CD14-positive monocyte (primary cell): ENCODE data around the gene EMILIN1. TPM values are rescaled to one million over a fixed set of nuclear protein-coding genes. Genes with fewer than 3 reads are reported as not detected.

Experiments used
- DNase-seq, 3 donors: peaks; one replicate each; pipeline ENCODE4 v3.0.0-alpha.2; 2011 to 2022
- H2AFZ ChIP-seq: 2 replicates; pipeline ENCODE4 v1.6.0; 2012; ENCODE audit warnings: mild to moderate bottlenecking, low read depth, low read length, inconsistent platforms; ENCODE audit not compliant: insufficient read depth, poor library complexity, severe bottlenecking
- H3K27ac ChIP-seq, 2 donors: 1 replicate in 1 of 2; 2 replicates in 1 of 2; pipeline ENCODE4 v1.5.1; 2012 to 2013; ENCODE audit warnings: low read length in 2 of 2, control low read depth in 1 of 2, inconsistent platforms in 1 of 2, low read depth in 1 of 2, mild to moderate bottlenecking in 1 of 2
- H3K27me3 ChIP-seq, 2 donors: one replicate each; pipeline versions ENCODE4 v1.6.0 to v1.6.1; 2011 to 2013; ENCODE audit warnings: low read length in 2 of 2; ENCODE audit not compliant: control insufficient read depth in 2 of 2, insufficient read depth in 2 of 2
- H3K36me3 ChIP-seq, 2 donors: replicated peaks in 1 of 2; 1 replicate in 1 of 2; 2 replicates in 1 of 2; pipeline versions ENCODE4 v1.5.1 to v1.6.1; 2012 to 2013; ENCODE audit warnings: low read length in 2 of 2, control low read depth in 1 of 2, inconsistent platforms in 1 of 2, mild to moderate bottlenecking in 1 of 2; ENCODE audit not compliant: insufficient read depth in 2 of 2, control insufficient read depth in 1 of 2
- H3K4me1 ChIP-seq, 2 donors: 1 replicate in 1 of 2; 2 replicates in 1 of 2; pipeline versions ENCODE4 v1.5.1 to v1.6.1; 2012 to 2013; ENCODE audit warnings: low read length in 2 of 2, control low read depth in 1 of 2, inconsistent platforms in 1 of 2, mild to moderate bottlenecking in 1 of 2, moderate library complexity in 1 of 2; ENCODE audit not compliant: insufficient read depth in 2 of 2, control insufficient read depth in 1 of 2
- H3K4me2 ChIP-seq: replicated peaks from 2 replicates; pipeline ENCODE3; 2012; ENCODE audit warnings: low read length, moderate library complexity, mild to moderate bottlenecking; ENCODE audit not compliant: poor library complexity, severe bottlenecking; ENCODE audit errors: extremely low read depth
- H3K4me3 ChIP-seq, 3 experiments: fragments of 200-600 bp in 1 of 3; sonication (generic) in 1 of 3; replicated peaks in 1 of 3; 1 replicate in 2 of 3; 2 replicates in 1 of 3; pipeline ENCODE4 v1.5.1; 2011 to 2013; ENCODE audit warnings: low read length in 3 of 3, mild to moderate bottlenecking in 3 of 3, control low read depth in 2 of 3, low read depth in 2 of 3, inconsistent platforms in 1 of 3, moderate library complexity in 1 of 3
- H3K79me2 ChIP-seq: 2 replicates; pipeline ENCODE4 v1.6.0; 2012; ENCODE audit warnings: mild to moderate bottlenecking, control low read depth, inconsistent platforms, low read length, moderate library complexity; ENCODE audit not compliant: insufficient read depth
- H3K9ac ChIP-seq: 2 replicates; pipeline ENCODE4 v1.6.0; 2017; ENCODE audit warnings: low read length, mild to moderate bottlenecking; ENCODE audit not compliant: insufficient read depth, poor library complexity, severe bottlenecking
- H3K9me3 ChIP-seq, 2 donors: replicated peaks in 1 of 2; 1 replicate in 1 of 2; 2 replicates in 1 of 2; pipeline versions ENCODE4 v1.5.1 to v1.6.1; 2012 to 2013; ENCODE audit warnings: low read length in 2 of 2, control low read depth in 1 of 2; ENCODE audit not compliant: control insufficient read depth in 1 of 2, insufficient read depth in 1 of 2
- H4K20me1 ChIP-seq: 2 replicates; pipeline ENCODE4 v1.6.0; 2012; ENCODE audit warnings: mild to moderate bottlenecking, low read length, control low read depth, moderate library complexity; ENCODE audit not compliant: insufficient read depth
- H3K27ac Mint-ChIP-seq, 7 donors: one replicate each; pipeline ENCODE4 v1.8.0; 2020; ENCODE audit warnings: mild to moderate bottlenecking in 7 of 7, mixed read lengths in 7 of 7, moderate library complexity in 6 of 7, inconsistent platforms in 2 of 7
- H3K27me3 Mint-ChIP-seq, 3 donors: one replicate each; pipeline ENCODE4 v1.8.0; 2021 to 2022; ENCODE audit warnings: low read depth in 3 of 3, mild to moderate bottlenecking in 3 of 3, mixed read lengths in 3 of 3, moderate library complexity in 3 of 3, inconsistent platforms in 1 of 3
- H3K36me3 Mint-ChIP-seq, 2 donors: one replicate each; pipeline ENCODE4 v1.8.0; 2020; ENCODE audit warnings: mixed read lengths in 2 of 2, inconsistent platforms in 1 of 2, mild to moderate bottlenecking in 1 of 2
- H3K4me1 Mint-ChIP-seq: one replicate; pipeline ENCODE4 v1.8.0; 2020; ENCODE audit warnings: mild to moderate bottlenecking, mixed read lengths
- H3K4me3 Mint-ChIP-seq, 2 donors: one replicate each; pipeline ENCODE4 v1.8.0; 2020; ENCODE audit warnings: mild to moderate bottlenecking in 2 of 2, mixed read lengths in 2 of 2, moderate library complexity in 1 of 2
- H3K9me3 Mint-ChIP-seq, 7 donors: one replicate each; pipeline ENCODE4 v1.8.0; 2020 to 2022; ENCODE audit warnings: mixed read lengths in 7 of 7, mild to moderate bottlenecking in 6 of 7, moderate library complexity in 6 of 7, inconsistent platforms in 2 of 7
- WGBS: methylation state at CpG from one replicate; pipeline ENCODE4 v1.1.5; 2013; ENCODE audit warnings: missing lambda C conversion rate; ENCODE audit not compliant: insufficient coverage; 5-methylcytosine and 5-hydroxymethylcytosine counted together
- intact Hi-C, 2 donors: fragments of 100-400 bp; cut with micrococcal nuclease; formaldehyde crosslinking; loops; one replicate each; pipeline versions ENCODE4 v1.15.0 to v1.15.1; 2023
- polyA plus RNA-seq, 3 donors: library from polyadenylated mRNA; depleted of rRNA in 1 of 3; unstranded in 2 of 3; stranded (reverse) in 1 of 3; fragments of 300-500 nt in 2 of 3; fragments of >200 nt in 1 of 3; fragmentation: Illumina TruSeq in 2 of 3; gene quantifications; 1 replicate in 2 of 3; 2 replicates in 1 of 3; pipeline ENCODE4 v1.2.3, GENCODE V29; 2012 to 2021
- TF ChIP-seq, protein P1 (sequence below): fragments of 200-600 bp; IDR thresholded peaks from one replicate; pipeline ENCODE4 v1.8.0; 2022; ENCODE audit warnings: antibody characterized with exemption, mild to moderate bottlenecking

The EMILIN1 gene
- polyA plus RNA-seq, 3 donors, result 0.43 to 1.0 (median 0.44) TPM

DNA sequence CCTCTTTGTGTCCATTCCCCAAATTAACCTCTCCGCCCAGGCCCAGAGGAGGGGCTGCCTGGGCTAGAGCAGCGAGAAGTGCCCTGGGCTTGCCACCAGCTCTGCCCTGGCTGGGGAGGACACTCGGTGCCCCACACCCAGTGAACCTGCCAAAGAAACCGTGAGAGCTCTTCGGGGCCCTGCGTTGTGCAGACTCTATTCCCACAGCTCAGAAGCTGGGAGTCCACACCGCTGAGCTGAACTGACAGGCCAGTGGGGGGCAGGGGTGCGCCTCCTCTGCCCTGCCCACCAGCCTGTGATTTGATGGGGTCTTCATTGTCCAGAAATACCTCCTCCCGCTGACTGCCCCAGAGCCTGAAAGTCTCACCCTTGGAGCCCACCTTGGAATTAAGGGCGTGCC, 21.6 kb downstream of the EMILIN1 start:
- Histone ChIP-seq H4K20me1 (no peaks in the 10 kb centered on the region), H3K9ac (no peak overlapping the region), H2AFZ (no peak overlapping the region), H3K4me1 (peaks cover 23 to 24% of the 10 kb centered on the region in 2 donors), H3K27ac (no peak overlapping the region), H3K79me2 (no peaks in the 10 kb centered on the region), H3K4me2 (no peak overlapping the region), H3K36me3 (no peaks in the 10 kb centered on the region), H3K9me3 (no peaks in the 10 kb centered on the region), H3K27me3 (no peaks in the 10 kb centered on the region), H3K4me3 (no peak overlapping the region)
- 92% methylated on average over 9 of the region's 10 CpGs for WGBS
- TF ChIP-seq, protein P1, sequence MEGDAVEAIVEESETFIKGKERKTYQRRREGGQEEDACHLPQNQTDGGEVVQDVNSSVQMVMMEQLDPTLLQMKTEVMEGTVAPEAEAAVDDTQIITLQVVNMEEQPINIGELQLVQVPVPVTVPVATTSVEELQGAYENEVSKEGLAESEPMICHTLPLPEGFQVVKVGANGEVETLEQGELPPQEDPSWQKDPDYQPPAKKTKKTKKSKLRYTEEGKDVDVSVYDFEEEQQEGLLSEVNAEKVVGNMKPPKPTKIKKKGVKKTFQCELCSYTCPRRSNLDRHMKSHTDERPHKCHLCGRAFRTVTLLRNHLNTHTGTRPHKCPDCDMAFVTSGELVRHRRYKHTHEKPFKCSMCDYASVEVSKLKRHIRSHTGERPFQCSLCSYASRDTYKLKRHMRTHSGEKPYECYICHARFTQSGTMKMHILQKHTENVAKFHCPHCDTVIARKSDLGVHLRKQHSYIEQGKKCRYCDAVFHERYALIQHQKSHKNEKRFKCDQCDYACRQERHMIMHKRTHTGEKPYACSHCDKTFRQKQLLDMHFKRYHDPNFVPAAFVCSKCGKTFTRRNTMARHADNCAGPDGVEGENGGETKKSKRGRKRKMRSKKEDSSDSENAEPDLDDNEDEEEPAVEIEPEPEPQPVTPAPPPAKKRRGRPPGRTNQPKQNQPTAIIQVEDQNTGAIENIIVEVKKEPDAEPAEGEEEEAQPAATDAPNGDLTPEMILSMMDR, result no peak
- DNase-seq, result no peak
- Mint-ChIP-seq H3K36me3 (no peaks in the 10 kb centered on the region), H3K9me3 (no peaks in the 10 kb centered on the region), H3K27ac (no peak overlapping the region), H3K27me3 (peaks cover 0 to 5% (median 1%) of the 10 kb centered on the region in 3 donors), H3K4me1 (peaks cover 21% of the 10 kb centered on the region), H3K4me3 (no peak overlapping the region)
- intact Hi-C loops, result loop anchor here in 1 of 2 donors (5.0 kb wide), 1 partner anchor 67 kb away; no protein-coding TSS in a partner anchor

DNA sequence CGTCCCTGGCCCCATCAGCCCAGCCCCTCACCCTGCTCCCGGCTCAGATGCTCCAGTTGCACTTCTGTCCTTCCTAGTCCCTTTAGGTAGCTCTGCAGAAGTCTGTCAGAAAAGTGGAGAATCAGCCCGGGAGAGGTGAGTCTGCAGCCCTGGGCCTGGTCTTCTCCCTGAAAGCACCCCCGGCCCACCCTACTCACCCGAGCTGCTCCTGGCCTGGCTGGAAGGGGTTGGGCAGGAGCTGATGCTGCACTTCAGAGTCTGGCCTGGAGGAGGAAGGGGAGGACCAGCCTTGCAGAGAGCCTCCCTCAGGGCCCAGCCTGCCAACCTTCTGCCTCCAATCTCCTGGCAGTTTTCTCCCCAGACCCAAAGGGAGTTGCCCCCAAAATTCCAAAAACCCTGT, 23.9 kb downstream of the EMILIN1 start:
- Histone ChIP-seq H3K27ac (no peak overlapping the region), H4K20me1 (no peaks in the 10 kb centered on the region), H2AFZ (no peak overlapping the region), H3K36me3 (no peaks in the 10 kb centered on the region), H3K4me1 (peaks cover 4 to 5% of the 10 kb centered on the region in 2 donors), H3K27me3 (no peaks in the 10 kb centered on the region), H3K79me2 (no peaks in the 10 kb centered on the region), H3K9ac (no peak overlapping the region), H3K9me3 (no peaks in the 10 kb centered on the region), H3K4me2 (no peak overlapping the region), H3K4me3 (no peak overlapping the region)
- H3K4me1 Mint-ChIP-seq, result peaks cover 2% of the 10 kb centered on the region
- H3K27me3 Mint-ChIP-seq, result peaks cover 0 to 6% (median 2%) of the 10 kb centered on the region in 3 donors
- H3K27ac Mint-ChIP-seq, result no peak overlapping the region
- H3K36me3 Mint-ChIP-seq, result no peaks in the 10 kb centered on the region
- WGBS, result 100% methylated on average over 2 of the region's 5 CpGs
- no peaks in the 10 kb centered on the region for H3K9me3 Mint-ChIP-seq
- intact Hi-C loops, result loop anchor here in 1 of 2 donors (5.0 kb wide), 1 partner anchor 65 kb away; no protein-coding TSS in a partner anchor
- TF ChIP-seq, protein P1, result no peak
- H3K4me3 Mint-ChIP-seq, result no peak overlapping the region
- DNase-seq, result no peak
